GM10266 (cell line): ENCODE data around the gene PSMC3.

Source experiments
- DNase-seq: peaks from one replicate; pipeline ENCODE4 v3.0.0; 2012; ENCODE audit errors: extremely low spot score
- CTCF ChIP-seq: IDR thresholded peaks from 2 replicates; pipeline ENCODE4 v1.5.1; 2012; ENCODE audit warnings: mild to moderate bottlenecking, low read depth; ENCODE audit not compliant: control insufficient read depth, insufficient read depth; ENCODE audit errors: missing control alignments

The PSMC3 gene

GRCh38 chr11:47418454-47419259 is 7.6 kb downstream of the PSMC3 start:
- no peak for TF ChIP-seq CTCF
- DNase-seq, result no peak

GRCh38 chr11:47417712-47418111 is 8.5 kb downstream of the PSMC3 start:
- no peak for DNase-seq
- no peak for TF ChIP-seq CTCF

DNA sequence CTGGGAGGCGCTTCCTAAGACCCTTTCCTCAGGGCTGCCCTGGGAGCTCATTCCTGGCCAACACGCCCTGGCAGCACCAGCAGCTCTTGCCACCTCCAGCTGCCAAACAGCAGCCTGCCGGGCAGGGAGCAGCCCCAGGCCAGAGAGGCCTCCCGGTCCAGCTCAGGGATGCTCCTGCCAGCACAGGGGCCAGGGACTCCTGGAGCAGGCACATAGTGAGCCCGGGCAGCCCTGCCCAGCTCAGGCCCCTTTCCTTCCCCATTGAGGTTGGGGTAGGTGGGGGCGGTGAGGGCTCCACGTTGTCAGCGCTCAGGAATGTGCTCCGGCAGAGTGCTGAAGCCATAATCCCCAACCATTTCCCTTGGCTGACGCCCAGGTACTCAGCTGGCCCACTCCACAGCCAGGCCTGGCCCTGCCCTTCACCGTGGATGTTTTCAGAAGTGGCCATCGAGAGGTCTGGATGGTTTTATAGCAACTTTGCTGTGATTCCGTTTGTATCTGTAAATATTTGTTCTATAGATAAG is 10.2 kb downstream of the PSMC3 start:
- no peak for TF ChIP-seq CTCF
- no peak for DNase-seq

- no peak for DNase-seq
- TF ChIP-seq CTCF, result no peak
These were observed 11.0 kb downstream of the PSMC3 start for GRCh38 chr11:47415091-47415854.

DNA sequence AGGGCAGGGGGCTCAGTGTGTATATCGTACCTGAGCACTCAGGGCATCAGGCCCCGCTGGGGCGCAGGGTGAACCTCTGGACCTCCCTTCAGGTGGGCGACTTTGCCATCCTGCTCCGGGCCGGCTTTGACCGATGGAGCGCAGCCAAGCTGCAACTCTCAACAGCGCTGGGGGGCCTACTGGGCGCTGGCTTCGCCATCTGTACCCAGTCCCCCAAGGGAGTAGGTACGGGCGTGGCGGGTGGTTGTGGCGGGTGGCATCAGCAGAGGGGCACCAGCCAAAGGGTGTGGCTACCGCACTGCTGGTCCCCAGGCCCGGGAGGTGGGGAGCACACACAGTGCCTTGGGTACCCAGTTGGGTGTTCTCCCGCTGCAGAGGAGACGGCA is 11.6 kb downstream of the PSMC3 start:
- no peak for TF ChIP-seq CTCF
- DNase-seq, result no peak

DNA sequence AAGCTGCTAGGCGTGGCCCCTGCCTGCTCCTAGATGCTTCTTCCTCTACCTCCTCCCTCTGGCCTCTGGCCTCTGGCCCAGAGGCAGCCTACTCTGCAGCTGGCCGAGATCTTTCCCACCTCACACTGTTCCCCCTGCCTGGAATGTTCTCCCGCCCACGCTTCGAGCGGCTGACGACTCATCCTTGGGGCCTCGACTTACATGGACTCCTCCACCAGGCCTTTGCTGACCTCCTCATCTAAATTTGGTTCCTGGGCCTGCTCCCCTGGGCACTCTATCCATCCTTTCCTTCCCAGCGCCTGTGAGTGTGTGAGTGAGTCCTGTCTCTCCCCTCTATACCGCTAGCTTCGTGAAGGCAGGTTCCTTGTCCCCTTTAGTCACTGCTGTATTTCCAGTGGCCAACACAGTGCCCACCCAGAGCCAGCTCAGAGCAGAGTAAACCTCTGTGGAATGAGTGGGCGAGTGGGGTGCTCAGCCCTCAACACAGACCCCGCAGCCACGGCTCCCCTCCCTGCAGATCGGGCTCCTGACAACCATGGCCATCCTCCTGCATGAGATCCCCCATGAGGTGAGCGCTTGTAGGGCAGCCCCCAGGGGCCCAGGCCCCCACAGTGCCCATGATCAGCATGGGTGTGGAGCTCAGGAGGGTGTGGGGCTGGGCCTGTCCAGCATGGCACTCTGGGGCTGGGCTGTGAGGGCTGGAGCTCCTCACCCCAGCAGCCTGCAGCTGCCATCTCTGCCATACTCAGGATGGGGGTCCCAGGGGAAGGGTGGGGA is 12.1 kb downstream of the PSMC3 start:
- no peak for DNase-seq

More for the DNA sequence above, 12.1 kb downstream of the PSMC3 start:
- no peak for TF ChIP-seq CTCF
